RWPE2 (cell line): ENCODE measurements around the gene CD52.

ENCODE experiments used
- ATAC-seq: fragments of 200-7000 bp; cut with Tn5 transposase; 3 replicates; pipeline ENCODE4 v1.9.1; 2021; ENCODE audit warnings: low read depth
- DNase-seq: peaks from one replicate; pipeline ENCODE4 v3.0.0-alpha.2; 2020; ENCODE audit warnings: low spot score
- H3K27ac ChIP-seq: fragments of 450-650 bp; 2 replicates; pipeline ENCODE4 v1.5.1; 2017; ENCODE audit warnings: mild to moderate bottlenecking; ENCODE audit not compliant: poor library complexity, severe bottlenecking
- H3K27me3 ChIP-seq: fragments of 250-450 bp; sonication (Bioruptor Pico); 2 replicates; pipeline ENCODE4 v1.5.1; 2021; ENCODE audit warnings: mild to moderate bottlenecking, moderate library complexity; ENCODE audit not compliant: insufficient read depth, poor library complexity, severe bottlenecking
- H3K36me3 ChIP-seq: fragments of 250-450 bp; sonication (Bioruptor Pico); 2 replicates; pipeline ENCODE4 v1.5.1; 2020; ENCODE audit warnings: low read depth, mild to moderate bottlenecking, moderate library complexity
- H3K4me1 ChIP-seq: fragments of 250-450 bp; sonication (Bioruptor Pico); 2 replicates; pipeline ENCODE4 v1.5.1; 2021; ENCODE audit warnings: mild to moderate bottlenecking, moderate library complexity; ENCODE audit not compliant: insufficient read depth, poor library complexity, severe bottlenecking
- H3K4me3 ChIP-seq: fragments of 250-450 bp; sonication (Bioruptor Pico); 2 replicates; pipeline ENCODE4 v1.5.1; 2021; ENCODE audit warnings: mild to moderate bottlenecking, moderate library complexity; ENCODE audit not compliant: severe bottlenecking
- H3K9me3 ChIP-seq: fragments of 250-450 bp; sonication (Bioruptor Pico); 2 replicates; pipeline ENCODE4 v1.5.1; 2021; ENCODE audit warnings: mild to moderate bottlenecking, moderate library complexity; ENCODE audit not compliant: severe bottlenecking
- CTCF ChIP-seq: fragments of 450-650 bp; IDR thresholded peaks from one replicate; pipeline ENCODE4 v1.5.1; 2017; ENCODE audit warnings: mild to moderate bottlenecking, moderate library complexity; ENCODE audit not compliant: poor library complexity, severe bottlenecking

Gene CD52

GRCh38 chr1:26275580-26276431, 42.0 kb upstream of the CD52 start:
- Histone ChIP-seq H3K27ac (peak overlapping the region; percentile 91), H3K27me3 (no peaks in the 10 kb centered on the region), H3K9me3 (no peaks in the 10 kb centered on the region), H3K4me1 (peaks cover 54% of the 10 kb centered on the region), H3K4me3 (no peak overlapping the region), H3K36me3 (peaks cover 36% of the 10 kb centered on the region)
- DNase-seq: peak; percentile 80
- peak; percentile 79 for TF ChIP-seq CTCF
- ATAC-seq: peak; percentile 59

- no peak for TF ChIP-seq CTCF
- Histone ChIP-seq H3K36me3 (peaks cover 38% of the 10 kb centered on the region), H3K4me3 (no peak overlapping the region), H3K27me3 (no peaks in the 10 kb centered on the region), H3K4me1 (peaks cover 54% of the 10 kb centered on the region), H3K27ac (peak overlapping the region; percentile 91), H3K9me3 (no peaks in the 10 kb centered on the region)
- DNase-seq (no peak), ATAC-seq (no peak)
Observed at GRCh38 chr1:26276432-26276838, 41.3 kb upstream of the CD52 start.

GRCh38 chr1:26277261-26277661, 40.5 kb upstream of the CD52 start:
- H3K9me3 ChIP-seq: no peaks in the 10 kb centered on the region
- DNase-seq (no peak), ATAC-seq (no peak)
- peaks cover 54% of the 10 kb centered on the region for H3K4me1 ChIP-seq
- no peak for TF ChIP-seq CTCF
- H3K36me3 ChIP-seq: peaks cover 36% of the 10 kb centered on the region
- H3K27ac ChIP-seq: peak overlapping the region; percentile 91
- no peak overlapping the region for H3K4me3 ChIP-seq
- H3K27me3 ChIP-seq: no peaks in the 10 kb centered on the region

- ATAC-seq: no peak
- TF ChIP-seq CTCF: no peak
- Histone ChIP-seq H3K4me1 (peaks cover 54% of the 10 kb centered on the region), H3K9me3 (no peaks in the 10 kb centered on the region), H3K27me3 (no peaks in the 10 kb centered on the region), H3K27ac (peak overlapping the region; percentile 91), H3K4me3 (no peak overlapping the region), H3K36me3 (peaks cover 36% of the 10 kb centered on the region)
- DNase-seq: no peak
Observed at GRCh38 chr1:26277719-26278118, 40.0 kb upstream of the CD52 start.

GRCh38 chr1:26278303-26278702, 39.5 kb upstream of the CD52 start:
- Histone ChIP-seq H3K4me3 (no peak overlapping the region), H3K27ac (peak overlapping the region; percentile 91), H3K4me1 (peaks cover 54% of the 10 kb centered on the region), H3K9me3 (no peaks in the 10 kb centered on the region), H3K36me3 (peaks cover 36% of the 10 kb centered on the region), H3K27me3 (no peaks in the 10 kb centered on the region)
- ATAC-seq: peak; percentile 47
- no peak for TF ChIP-seq CTCF
- DNase-seq: peak; percentile 85
